MM.1S (cell line): ENCODE results near the gene ZNF618.

Source experiments
- DNase-seq: peaks from one replicate; pipeline ENCODE4 v3.0.0-alpha.2; 2015
- H2AFZ ChIP-seq: fragments of 300-600 bp; sonication (generic); 2 replicates; pipeline ENCODE4 v1.6.0; 2016; ENCODE audit warnings: antibody characterized with exemption, low read length
- H3F3A ChIP-seq: fragments of 300-600 bp; sonication (generic); 2 replicates; pipeline ENCODE4 v1.6.1; 2016; ENCODE audit warnings: mild to moderate bottlenecking, antibody characterized with exemption, low read length, moderate library complexity, mixed read lengths; ENCODE audit not compliant: insufficient read depth
- H3K27ac ChIP-seq: fragments of 300-600 bp; sonication (generic); 2 replicates; pipeline ENCODE4 v1.5.1; 2016; ENCODE audit warnings: mild to moderate bottlenecking, low read length
- H3K27me3 ChIP-seq: fragments of 300-600 bp; sonication (generic); replicated peaks from 2 replicates; pipeline ENCODE4 v1.6.0; 2016; ENCODE audit warnings: low read length; ENCODE audit not compliant: insufficient read depth
- H3K36me3 ChIP-seq: fragments of 300-600 bp; sonication (generic); replicated peaks from 2 replicates; pipeline ENCODE4 v1.6.1; 2016; ENCODE audit warnings: mild to moderate bottlenecking, low read length, mixed read lengths; ENCODE audit not compliant: insufficient read depth
- H3K4me1 ChIP-seq: fragments of 300-600 bp; sonication (generic); 2 replicates; pipeline ENCODE4 v1.6.1; 2016; ENCODE audit warnings: low read length, mixed read lengths
- H3K4me2 ChIP-seq: fragments of 300-600 bp; sonication (generic); 2 replicates; pipeline ENCODE4 v1.6.0; 2016; ENCODE audit warnings: low read depth, low read length
- H3K4me3 ChIP-seq: fragments of 300-600 bp; sonication (generic); 2 replicates; pipeline ENCODE4 v1.5.1; 2016; ENCODE audit warnings: low read length, mixed read lengths
- H3K79me2 ChIP-seq: fragments of 300-600 bp; sonication (generic); 2 replicates; pipeline ENCODE4 v1.6.1; 2016; ENCODE audit warnings: mixed run types, low read length, mixed read lengths
- H3K9ac ChIP-seq: fragments of 300-600 bp; sonication (generic); 2 replicates; pipeline ENCODE4 v1.6.1; 2016; ENCODE audit warnings: low read length, mixed read lengths
- H3K9me2 ChIP-seq: fragments of 300-600 bp; sonication (generic); replicated peaks from 2 replicates; pipeline ENCODE4 v1.6.1; 2016; ENCODE audit warnings: mild to moderate bottlenecking, low read length, mixed read lengths; ENCODE audit not compliant: insufficient read depth
- H3K9me3 ChIP-seq: fragments of 300-600 bp; sonication (generic); replicated peaks from 2 replicates; pipeline ENCODE4 v1.6.1; 2016; ENCODE audit warnings: mild to moderate bottlenecking, low read length, mixed read lengths; ENCODE audit not compliant: insufficient read depth
- H4K20me1 ChIP-seq: fragments of 300-600 bp; sonication (generic); 2 replicates; pipeline ENCODE4 v1.6.1; 2016; ENCODE audit warnings: mild to moderate bottlenecking, low read length, moderate library complexity, mixed read lengths; ENCODE audit not compliant: insufficient read depth
- EZH2 ChIP-seq: fragments of 300-600 bp; sonication (generic); optimal IDR thresholded peaks from 2 replicates; pipeline ENCODE3; 2017; ENCODE audit warnings: low read depth, mild to moderate bottlenecking, antibody characterized with exemption, low read length, mixed read lengths
- EZH2phosphoT487 ChIP-seq: fragments of 300-600 bp; sonication (generic); IDR thresholded peaks from 2 replicates; pipeline ENCODE4 v1.6.1; 2018; ENCODE audit warnings: antibody characterized with exemption, low read length
- TF ChIP-seq, protein P1 (sequence below): fragments of 300-600 bp; sonication (generic); IDR thresholded peaks from 2 replicates; pipeline ENCODE4 v1.5.1; 2016; ENCODE audit warnings: antibody characterized with exemption, low read length, mixed read lengths

ZNF618 gene

GRCh38 chr9:114029311-114030170 lies 153.4 kb downstream of the ZNF618 start:
- Histone ChIP-seq H3K27me3 (no peaks in the 10 kb centered on the region), H3K4me1 (no peaks in the 10 kb centered on the region), H3F3A (no peaks in the 10 kb centered on the region), H3K9me3 (no peaks in the 10 kb centered on the region), H2AFZ (no peak overlapping the region), H3K36me3 (no peaks in the 10 kb centered on the region), H3K4me3 (no peak overlapping the region), H3K27ac (no peak overlapping the region), H3K79me2 (no peaks in the 10 kb centered on the region), H4K20me1 (no peaks in the 10 kb centered on the region), H3K9ac (no peak overlapping the region), H3K4me2 (no peak overlapping the region), H3K9me2 (no peaks in the 10 kb centered on the region)
- TF ChIP-seq EZH2 = no peak
- TF ChIP-seq EZH2phosphoT487 = no peak
- TF ChIP-seq, protein P1, sequence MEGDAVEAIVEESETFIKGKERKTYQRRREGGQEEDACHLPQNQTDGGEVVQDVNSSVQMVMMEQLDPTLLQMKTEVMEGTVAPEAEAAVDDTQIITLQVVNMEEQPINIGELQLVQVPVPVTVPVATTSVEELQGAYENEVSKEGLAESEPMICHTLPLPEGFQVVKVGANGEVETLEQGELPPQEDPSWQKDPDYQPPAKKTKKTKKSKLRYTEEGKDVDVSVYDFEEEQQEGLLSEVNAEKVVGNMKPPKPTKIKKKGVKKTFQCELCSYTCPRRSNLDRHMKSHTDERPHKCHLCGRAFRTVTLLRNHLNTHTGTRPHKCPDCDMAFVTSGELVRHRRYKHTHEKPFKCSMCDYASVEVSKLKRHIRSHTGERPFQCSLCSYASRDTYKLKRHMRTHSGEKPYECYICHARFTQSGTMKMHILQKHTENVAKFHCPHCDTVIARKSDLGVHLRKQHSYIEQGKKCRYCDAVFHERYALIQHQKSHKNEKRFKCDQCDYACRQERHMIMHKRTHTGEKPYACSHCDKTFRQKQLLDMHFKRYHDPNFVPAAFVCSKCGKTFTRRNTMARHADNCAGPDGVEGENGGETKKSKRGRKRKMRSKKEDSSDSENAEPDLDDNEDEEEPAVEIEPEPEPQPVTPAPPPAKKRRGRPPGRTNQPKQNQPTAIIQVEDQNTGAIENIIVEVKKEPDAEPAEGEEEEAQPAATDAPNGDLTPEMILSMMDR = no peak
- DNase-seq = no peak

GRCh38 chr9:114030364-114030763 lies 154.3 kb downstream of the ZNF618 start:
- no peaks in the 10 kb centered on the region for H4K20me1 ChIP-seq
- no peaks in the 10 kb centered on the region for H3K9me3 ChIP-seq
- no peak overlapping the region for H3K4me3 ChIP-seq
- H3K4me2 ChIP-seq = no peak overlapping the region
- no peaks in the 10 kb centered on the region for H3K27me3 ChIP-seq
- H3K79me2 ChIP-seq = no peaks in the 10 kb centered on the region
- H2AFZ ChIP-seq = no peak overlapping the region
- no peaks in the 10 kb centered on the region for H3K9me2 ChIP-seq
- no peaks in the 10 kb centered on the region for H3F3A ChIP-seq
- H3K9ac ChIP-seq = no peak overlapping the region
- TF ChIP-seq, protein P1 = no peak
- TF ChIP-seq EZH2phosphoT487 = no peak
- TF ChIP-seq EZH2 = no peak
- no peak for DNase-seq
- H3K4me1 ChIP-seq = no peaks in the 10 kb centered on the region
- H3K27ac ChIP-seq = no peak overlapping the region
- no peaks in the 10 kb centered on the region for H3K36me3 ChIP-seq

GRCh38 chr9:114031037-114031630 lies 155.0 kb downstream of the ZNF618 start:
- H3K36me3 ChIP-seq = no peaks in the 10 kb centered on the region
- no peaks in the 10 kb centered on the region for H3K79me2 ChIP-seq
- H3K27ac ChIP-seq = no peak overlapping the region
- H3K9ac ChIP-seq = no peak overlapping the region
- no peak for TF ChIP-seq EZH2
- TF ChIP-seq EZH2phosphoT487 = no peak
- TF ChIP-seq, protein P1 = no peak
- H3K4me3 ChIP-seq = no peak overlapping the region
- no peak overlapping the region for H2AFZ ChIP-seq
- no peak overlapping the region for H3K4me2 ChIP-seq
- H4K20me1 ChIP-seq = no peaks in the 10 kb centered on the region
- no peaks in the 10 kb centered on the region for H3F3A ChIP-seq
- H3K27me3 ChIP-seq = no peaks in the 10 kb centered on the region
- H3K9me2 ChIP-seq = no peaks in the 10 kb centered on the region
- no peak for DNase-seq
- no peaks in the 10 kb centered on the region for H3K4me1 ChIP-seq
- H3K9me3 ChIP-seq = no peaks in the 10 kb centered on the region
